Measurements from ENCODE around the gene PLA2G5.
"Not testable (repeated sequence)": the region's sequence is repeated elsewhere in the genome, so short reads cannot be mapped to it uniquely, and the experiment has no call there.

Gene PLA2G5

GRCh38 chr1:20126041-20126805 lies 56.2 kb downstream of the PLA2G5 start:
- Histone ChIP-seq H3K4me3 (ENCODE audit: low read length) (no peak overlapping the region), H3K27ac (ENCODE audit: low read length) (no peak overlapping the region), H3K36me3 (ENCODE audit: insufficient read depth, low read depth, low read length) (no peaks in the 10 kb centered on the region), H3K9me3 (ENCODE audit: insufficient read depth, low read depth, low read length) (peaks cover 8% of the 10 kb centered on the region), H3K4me1 (ENCODE audit: insufficient read depth, low read length) (no peaks in the 10 kb centered on the region), H3K9ac (ENCODE audit: low read depth, low read length) (no peak overlapping the region), H3K27me3 (ENCODE audit: insufficient read depth, low read length) (no peaks in the 10 kb centered on the region)

GRCh38 chr1:20126806-20127440 lies 56.9 kb downstream of the PLA2G5 start:
- no peak overlapping the region for H3K4me3 ChIP-seq (ENCODE audit: low read length)
- H3K9ac ChIP-seq (ENCODE audit: low read depth, low read length) = no peak overlapping the region
- H3K4me1 ChIP-seq (ENCODE audit: insufficient read depth, low read length) = no peaks in the 10 kb centered on the region

GRCh38 chr1:20130518-20130917 lies 60.5 kb downstream of the PLA2G5 start:
- H3K4me1 ChIP-seq (ENCODE audit: insufficient read depth, low read length); H3K27me3 ChIP-seq (ENCODE audit: insufficient read depth, low read length); H3K4me3 ChIP-seq (ENCODE audit: low read length); H3K9ac ChIP-seq (ENCODE audit: low read depth, low read length); H3K9me3 ChIP-seq (ENCODE audit: insufficient read depth, low read depth, low read length); H3K27ac ChIP-seq (ENCODE audit: low read length); H3K36me3 ChIP-seq (ENCODE audit: insufficient read depth, low read depth, low read length): not testable (repeated sequence)

More at GRCh38 chr1:20126806-20127440, 56.9 kb downstream of the PLA2G5 start:
- no peaks in the 10 kb centered on the region for H3K27me3 ChIP-seq (ENCODE audit: insufficient read depth, low read length)
- no peaks in the 10 kb centered on the region for H3K36me3 ChIP-seq (ENCODE audit: insufficient read depth, low read depth, low read length)
- H3K9me3 ChIP-seq (ENCODE audit: insufficient read depth, low read depth, low read length) = peaks cover 8% of the 10 kb centered on the region
- no peak overlapping the region for H3K27ac ChIP-seq (ENCODE audit: low read length)

GRCh38 chr1:20134995-20135394 lies 65.0 kb downstream of the PLA2G5 start:
- H3K9me3 ChIP-seq (ENCODE audit: insufficient read depth, low read depth, low read length) = peaks cover 4% of the 10 kb centered on the region; the same call in 1 of the 2 replicates
- H3K9ac ChIP-seq (ENCODE audit: low read depth, low read length) = no peak overlapping the region
- H3K4me1 ChIP-seq (ENCODE audit: insufficient read depth, low read length) = no peaks in the 10 kb centered on the region
- H3K4me3 ChIP-seq (ENCODE audit: low read length) = no peak overlapping the region
- no peaks in the 10 kb centered on the region for H3K36me3 ChIP-seq (ENCODE audit: insufficient read depth, low read depth, low read length)
- H3K27me3 ChIP-seq (ENCODE audit: insufficient read depth, low read length) = no peaks in the 10 kb centered on the region
- no peak overlapping the region for H3K27ac ChIP-seq (ENCODE audit: low read length)

- no peaks in the 10 kb centered on the region for H3K27me3 ChIP-seq (ENCODE audit: insufficient read depth, low read length)
- no peaks in the 10 kb centered on the region for H3K4me1 ChIP-seq (ENCODE audit: insufficient read depth, low read length)
- H3K27ac ChIP-seq (ENCODE audit: low read length) = no peak overlapping the region
- no peaks in the 10 kb centered on the region for H3K36me3 ChIP-seq (ENCODE audit: insufficient read depth, low read depth, low read length)
- H3K9ac ChIP-seq (ENCODE audit: low read depth, low read length) = no peak overlapping the region
- no peaks in the 10 kb centered on the region for H3K9me3 ChIP-seq (ENCODE audit: insufficient read depth, low read depth, low read length)
- no peak overlapping the region for H3K4me3 ChIP-seq (ENCODE audit: low read length)
These were observed 66.3 kb downstream of the PLA2G5 start for GRCh38 chr1:20136249-20136648.

- H3K9ac ChIP-seq (ENCODE audit: low read depth, low read length) = no peak overlapping the region
- H3K27me3 ChIP-seq (ENCODE audit: insufficient read depth, low read length) = no peaks in the 10 kb centered on the region
- H3K4me3 ChIP-seq (ENCODE audit: low read length) = no peak overlapping the region
- no peaks in the 10 kb centered on the region for H3K4me1 ChIP-seq (ENCODE audit: insufficient read depth, low read length)
- H3K27ac ChIP-seq (ENCODE audit: low read length) = no peak overlapping the region
- no peaks in the 10 kb centered on the region for H3K9me3 ChIP-seq (ENCODE audit: insufficient read depth, low read depth, low read length)
- H3K36me3 ChIP-seq (ENCODE audit: insufficient read depth, low read depth, low read length) = no peaks in the 10 kb centered on the region
These were observed 67.1 kb downstream of the PLA2G5 start for GRCh38 chr1:20137055-20137454.

- Histone ChIP-seq H3K4me3 (ENCODE audit: low read length) (no peak overlapping the region), H3K27ac (ENCODE audit: low read length) (no peak overlapping the region), H3K4me1 (ENCODE audit: insufficient read depth, low read length) (no peaks in the 10 kb centered on the region), H3K27me3 (ENCODE audit: insufficient read depth, low read length) (no peaks in the 10 kb centered on the region), H3K36me3 (ENCODE audit: insufficient read depth, low read depth, low read length) (no peaks in the 10 kb centered on the region), H3K9me3 (ENCODE audit: insufficient read depth, low read depth, low read length) (no peaks in the 10 kb centered on the region), H3K9ac (ENCODE audit: low read depth, low read length) (no peak overlapping the region)
These were observed 67.6 kb downstream of the PLA2G5 start for GRCh38 chr1:20137604-20138003.

- no peaks in the 10 kb centered on the region for H3K4me1 ChIP-seq (ENCODE audit: insufficient read depth, low read length)
- H3K4me3 ChIP-seq (ENCODE audit: low read length) = no peak overlapping the region
- no peak overlapping the region for H3K9ac ChIP-seq (ENCODE audit: low read depth, low read length)
- no peaks in the 10 kb centered on the region for H3K27me3 ChIP-seq (ENCODE audit: insufficient read depth, low read length)
- no peaks in the 10 kb centered on the region for H3K9me3 ChIP-seq (ENCODE audit: insufficient read depth, low read depth, low read length)
- no peak overlapping the region for H3K27ac ChIP-seq (ENCODE audit: low read length)
- H3K36me3 ChIP-seq (ENCODE audit: insufficient read depth, low read depth, low read length) = no peaks in the 10 kb centered on the region
These were observed 68.4 kb downstream of the PLA2G5 start for GRCh38 chr1:20138346-20138745.

- no peaks in the 10 kb centered on the region for H3K36me3 ChIP-seq (ENCODE audit: insufficient read depth, low read depth, low read length)
- no peaks in the 10 kb centered on the region for H3K27me3 ChIP-seq (ENCODE audit: insufficient read depth, low read length)
- H3K4me3 ChIP-seq (ENCODE audit: low read length) = no peak within 1 kb of the TSS
- no peak within 1 kb of the TSS for H3K9ac ChIP-seq (ENCODE audit: low read depth, low read length)
- H3K9me3 ChIP-seq (ENCODE audit: insufficient read depth, low read depth, low read length) = no peaks in the 10 kb centered on the region
- H3K4me1 ChIP-seq (ENCODE audit: insufficient read depth, low read length) = no peaks in the 10 kb centered on the region
- no peak within 1 kb of the TSS for H3K27ac ChIP-seq (ENCODE audit: low read length)
These were observed 69.1 kb downstream of the PLA2G5 start, which contains the start of gene PLA2G2F for GRCh38 chr1:20138961-20139550. TSS of gene PLA2G2F (plus strand) at chr1:20139323. CDS start at chr1:20139428, 105 bp downstream.

GRCh38 chr1:20139776-20140612 lies 70.0 kb downstream of the PLA2G5 start:
- Histone ChIP-seq H3K4me1 (ENCODE audit: insufficient read depth, low read length) (no peaks in the 10 kb centered on the region), H3K27ac (ENCODE audit: low read length) (no peak overlapping the region), H3K9ac (ENCODE audit: low read depth, low read length) (no peak overlapping the region), H3K27me3 (ENCODE audit: insufficient read depth, low read length) (no peaks in the 10 kb centered on the region), H3K4me3 (ENCODE audit: low read length) (no peak overlapping the region), H3K9me3 (ENCODE audit: insufficient read depth, low read depth, low read length) (no peaks in the 10 kb centered on the region), H3K36me3 (ENCODE audit: insufficient read depth, low read depth, low read length) (no peaks in the 10 kb centered on the region)

- no peaks in the 10 kb centered on the region for H3K36me3 ChIP-seq (ENCODE audit: insufficient read depth, low read depth, low read length)
- no peak overlapping the region for H3K4me3 ChIP-seq (ENCODE audit: low read length)
- H3K9me3 ChIP-seq (ENCODE audit: insufficient read depth, low read depth, low read length) = no peaks in the 10 kb centered on the region
- H3K27me3 ChIP-seq (ENCODE audit: insufficient read depth, low read length) = no peaks in the 10 kb centered on the region
- H3K4me1 ChIP-seq (ENCODE audit: insufficient read depth, low read length) = no peaks in the 10 kb centered on the region
- H3K9ac ChIP-seq (ENCODE audit: low read depth, low read length) = no peak overlapping the region
- no peak overlapping the region for H3K27ac ChIP-seq (ENCODE audit: low read length)
These were observed 71.0 kb downstream of the PLA2G5 start for GRCh38 chr1:20141001-20141400.
